ENCODE data around the gene TPRG1. TPM values are rescaled to one million over a fixed set of nuclear protein-coding genes. Genes with fewer than 3 reads are reported as not detected.
A peak's percentile ranks its signal among the peaks of the same experiment; 100 is the strongest.

The TPRG1 gene
- polyA plus RNA-seq, 1 donor (not counting 4 experiments of a cell fraction or from before 2014, with no cell fraction given): 1.5 TPM

- peak overlapping the region; percentile 31 for H2AFZ ChIP-seq (ENCODE audit: control insufficient read depth, low read length)
- no peaks in the 10 kb centered on the region for H4K20me1 ChIP-seq (ENCODE audit: control insufficient read depth, extremely low read depth, insufficient read depth, low read length)
- TF ChIP-seq EZH2 (IDR thresholded peaks at IDR 0.05; ENCODE audit: low read length) (no peak), CTCF (optimal IDR thresholded peaks at IDR 0.05 in 1 of 3, IDR thresholded peaks at IDR 0.05 in 1 of 3, conservative IDR thresholded peaks at IDR 0.05 in 1 of 3; ENCODE audit: extremely low read depth in 1 of 3, insufficient read depth in 2 of 3, low read length in 3 of 3) (no peak)
- no peaks in the 10 kb centered on the region for H3K9me3 ChIP-seq (ENCODE audit: control insufficient read depth, low read depth, low read length)
- H3K27me3 ChIP-seq (ENCODE audit: control insufficient read depth, extremely low read depth, insufficient read depth, low read length): no peaks in the 10 kb centered on the region
- dilution Hi-C loops (cut with MboI; ENCODE audit: extremely low pct_ligation_motif_present, low sequenced_read_pairs): no loop called here
- H3K4me3 ChIP-seq (ENCODE audit: control insufficient read depth in 2 of 3, extremely low read depth in 1 of 3, insufficient read depth in 2 of 3, low read depth in 1 of 3, low read length in 3 of 3): no peak overlapping the region
- H3K79me2 ChIP-seq (ENCODE audit: control insufficient read depth, insufficient read depth, low read length): no peaks in the 10 kb centered on the region
- no peak for FAIRE-seq
- DNase-seq (ENCODE audit: low read depth, low spot score): no peak
- H3K4me1 ChIP-seq (ENCODE audit: control insufficient read depth, extremely low read depth, insufficient read depth, low read length): peaks cover 64% of the 10 kb centered on the region
- H3K4me2 ChIP-seq (ENCODE audit: control insufficient read depth, extremely low read depth, insufficient read depth, low read depth, low read length): peak overlapping the region; percentile 50
- no peak overlapping the region for H3K27ac ChIP-seq (ENCODE audit: control insufficient read depth, insufficient read depth, low read length)
- no peaks in the 10 kb centered on the region for H3K9me1 ChIP-seq (ENCODE audit: control insufficient read depth, extremely low read depth, insufficient read depth, low read length)
- no peaks in the 10 kb centered on the region for H3K36me3 ChIP-seq (ENCODE audit: control insufficient read depth in 2 of 2, extremely low read depth in 1 of 2, insufficient read depth in 2 of 2, low read length in 2 of 2)
- H3K9ac ChIP-seq (ENCODE audit: control insufficient read depth, extremely low read depth, insufficient read depth, low read length): no peak overlapping the region
These were observed 131.8 kb downstream of the TPRG1 start for GRCh38 chr3:189303584-189303983.

- Histone ChIP-seq H3K9me3 (ENCODE audit: control insufficient read depth, low read depth, low read length) (no peaks in the 10 kb centered on the region), H3K4me2 (ENCODE audit: control insufficient read depth, extremely low read depth, insufficient read depth, low read depth, low read length) (peak overlapping the region; percentile 50), H3K27me3 (ENCODE audit: control insufficient read depth, extremely low read depth, insufficient read depth, low read length) (no peaks in the 10 kb centered on the region), H4K20me1 (ENCODE audit: control insufficient read depth, extremely low read depth, insufficient read depth, low read length) (no peaks in the 10 kb centered on the region), H3K27ac (ENCODE audit: control insufficient read depth, insufficient read depth, low read length) (peak overlapping the region; percentile 83), H3K9ac (ENCODE audit: control insufficient read depth, extremely low read depth, insufficient read depth, low read length) (peak overlapping the region; percentile 16), H3K4me3 (ENCODE audit: control insufficient read depth in 2 of 3, extremely low read depth in 1 of 3, insufficient read depth in 2 of 3, low read depth in 1 of 3, low read length in 3 of 3) (peak overlapping the region in 2 of 3 experiments; percentile 0 to 10), H3K79me2 (ENCODE audit: control insufficient read depth, insufficient read depth, low read length) (no peaks in the 10 kb centered on the region), H2AFZ (ENCODE audit: control insufficient read depth, low read length) (peak overlapping the region; percentile 31), H3K36me3 (ENCODE audit: control insufficient read depth in 2 of 2, extremely low read depth in 1 of 2, insufficient read depth in 2 of 2, low read length in 2 of 2) (no peaks in the 10 kb centered on the region), H3K4me1 (ENCODE audit: control insufficient read depth, extremely low read depth, insufficient read depth, low read length) (peaks cover 63% of the 10 kb centered on the region), H3K9me1 (ENCODE audit: control insufficient read depth, extremely low read depth, insufficient read depth, low read length) (no peaks in the 10 kb centered on the region)
- DNase-seq (ENCODE audit: low read depth, low spot score): no peak
- peak; percentile 96 for FAIRE-seq
- TF ChIP-seq EZH2 (IDR thresholded peaks at IDR 0.05; ENCODE audit: low read length) (no peak), CTCF (optimal IDR thresholded peaks at IDR 0.05 in 1 of 3, IDR thresholded peaks at IDR 0.05 in 1 of 3, conservative IDR thresholded peaks at IDR 0.05 in 1 of 3; ENCODE audit: extremely low read depth in 1 of 3, insufficient read depth in 2 of 3, low read length in 3 of 3) (no peak)
- dilution Hi-C loops (cut with MboI; ENCODE audit: extremely low pct_ligation_motif_present, low sequenced_read_pairs): no loop called here
These were observed 132.9 kb downstream of the TPRG1 start for GRCh38 chr3:189304465-189305351.
